ENCODE measurements around the gene DPP6. TPM values are rescaled to one million over a fixed set of nuclear protein-coding genes. Genes with fewer than 3 reads are reported as not detected.

Gene DPP6
- total RNA-seq, 4 donors from 2014 or later, result 0.38 TPM; not detected in 2

GRCh38 chr7:154871928-154872750 lies 819.9 kb downstream of the DPP6 start:
- no peaks in the 10 kb centered on the region for H3K4me1 ChIP-seq
- H3K4me3 ChIP-seq, result no peak overlapping the region
- H3K9me3 ChIP-seq, result no peaks in the 10 kb centered on the region
- no peak for DNase-seq
- H3K36me3 ChIP-seq, result no peaks in the 10 kb centered on the region
- intact Hi-C loops (cut with DNase I), result no loop called here
- H3K27ac ChIP-seq, result no peak overlapping the region
- 75 to 88% methylated on average over 8 to 19 of the region's 20 CpGs for WGBS, 2 donors
- TF ChIP-seq POLR2A (IDR thresholded peaks at IDR 0.05), result no peak
- TF ChIP-seq CTCF (IDR thresholded peaks at IDR 0.05), result no peak
- H3K27me3 ChIP-seq, result peaks cover 0 to 54% (median 0%) of the 10 kb centered on the region in 4 donors

GRCh38 chr7:154872811-154873499 lies 820.8 kb downstream of the DPP6 start:
- no peak for DNase-seq
- 85 to 86% methylated on average over 10 to 13 of the region's 18 CpGs for WGBS, 2 donors
- Histone ChIP-seq H3K27ac (no peak overlapping the region), H3K36me3 (no peaks in the 10 kb centered on the region), H3K27me3 (peaks cover 0 to 55% (median 0%) of the 10 kb centered on the region in 4 donors), H3K9me3 (no peaks in the 10 kb centered on the region), H3K4me1 (no peaks in the 10 kb centered on the region), H3K4me3 (no peak overlapping the region)
- TF ChIP-seq POLR2A (IDR thresholded peaks at IDR 0.05) (no peak), CTCF (IDR thresholded peaks at IDR 0.05) (no peak)
- intact Hi-C loops (cut with DNase I), result no loop called here

GRCh38 chr7:154873500-154874121 lies 821.4 kb downstream of the DPP6 start:
- DNase-seq, result no peak
- Histone ChIP-seq H3K27me3 (peaks cover 0 to 48% (median 0%) of the 10 kb centered on the region in 4 donors), H3K4me1 (no peaks in the 10 kb centered on the region), H3K36me3 (no peaks in the 10 kb centered on the region), H3K9me3 (no peaks in the 10 kb centered on the region), H3K27ac (no peak overlapping the region), H3K4me3 (no peak overlapping the region)
- TF ChIP-seq POLR2A (IDR thresholded peaks at IDR 0.05) (no peak), CTCF (IDR thresholded peaks at IDR 0.05) (no peak)
- 73 to 75% methylated on average over 10 of the region's 10 CpGs for WGBS, 2 donors
- intact Hi-C loops (cut with DNase I), result no loop called here

- TF ChIP-seq CTCF (IDR thresholded peaks at IDR 0.05) (no peak), POLR2A (IDR thresholded peaks at IDR 0.05) (no peak)
- Histone ChIP-seq H3K36me3 (no peaks in the 10 kb centered on the region), H3K4me1 (no peaks in the 10 kb centered on the region), H3K27me3 (peaks cover 0 to 39% (median 0%) of the 10 kb centered on the region in 4 donors), H3K4me3 (no peak overlapping the region), H3K27ac (no peak overlapping the region), H3K9me3 (no peaks in the 10 kb centered on the region)
- intact Hi-C loops (cut with DNase I), result no loop called here
- no peak for DNase-seq
- 25 to 59% methylated on average over 2 to 10 of the region's 10 CpGs for WGBS, 2 donors
Measured at GRCh38 chr7:154874409-154875113, 822.4 kb downstream of the DPP6 start.
